Endometrial microvascular endothelial cells (primary cell): ENCODE data around the gene TCHH. TPM values are rescaled to one million over a fixed set of nuclear protein-coding genes. Genes with fewer than 3 reads are reported as not detected.
"Not testable (repeated sequence)": the region's sequence is repeated elsewhere in the genome, so short reads cannot be mapped to it uniquely, and the experiment has no call there.

Experiments used
- in situ Hi-C: cut with HindIII; loops from 2 replicates; pipeline ENCODE4 v1.10.0; 2017; ENCODE audit warnings: low sequenced_read_pairs, low pct_unique_long_range_greater_than_20kb; ENCODE audit errors: inconsistent ontology term
- total RNA-seq: library from RNA; depleted of rRNA; stranded (reverse); fragments of >200 nt; gene quantifications from one replicate; pipeline ENCODE4 v1.2.3, GENCODE V29; 2015; ENCODE audit errors: inconsistent ontology term

TCHH gene
- total RNA-seq, 1 donor from 2014 or later = not detected

- in situ Hi-C loops = not testable (repeated sequence)
Measured at GRCh38 chr1:152080494-152080893, 34.8 kb downstream of the TCHH start.

- in situ Hi-C loops = no loop called here
Measured at GRCh38 chr1:152078831-152079441, 36.3 kb downstream of the TCHH start.

DNA sequence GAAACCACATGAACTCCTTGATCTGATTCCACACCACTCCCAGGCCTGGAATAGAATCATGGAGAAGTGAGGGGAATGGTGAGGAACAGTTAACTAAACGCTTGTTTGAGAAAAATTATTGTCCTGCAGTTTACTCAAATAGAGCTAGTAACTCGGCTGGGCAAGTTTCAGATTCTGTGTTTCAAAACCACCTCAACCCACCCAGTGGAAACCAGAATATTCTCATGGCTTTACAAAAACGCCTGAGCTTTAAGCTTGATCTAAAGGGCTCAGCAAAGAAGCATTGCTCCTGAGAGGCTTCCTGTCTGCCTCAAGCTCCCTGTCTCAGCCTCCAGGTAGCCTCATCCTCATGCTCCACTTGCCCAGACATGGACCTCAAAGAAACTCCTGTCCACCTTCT lies 42.9 kb downstream of the TCHH start:
- in situ Hi-C loops = no loop called here

DNA sequence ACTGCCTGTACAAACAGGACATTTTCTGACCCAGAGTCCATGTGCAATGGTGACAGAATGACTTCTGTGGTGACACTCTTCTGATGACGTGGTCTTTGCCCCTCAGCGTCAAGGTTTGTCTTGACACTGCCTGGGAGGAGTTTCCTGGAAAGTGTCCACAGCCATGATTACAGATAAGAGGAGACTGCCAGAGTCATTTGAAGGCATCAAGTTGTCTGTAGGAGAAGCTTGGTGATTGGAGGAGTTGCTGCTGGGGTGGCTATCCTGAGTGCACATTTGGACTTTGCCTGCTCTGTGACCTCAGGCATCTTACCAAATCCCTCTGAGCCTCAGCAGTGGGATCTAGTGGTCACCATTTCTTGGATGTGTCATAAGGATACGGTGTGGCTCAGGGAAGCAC lies 44.1 kb downstream of the TCHH start:
- in situ Hi-C loops = no loop called here

GRCh38 chr1:152067929-152068328 lies 47.3 kb downstream of the TCHH start:
- in situ Hi-C loops = no loop called here

DNA sequence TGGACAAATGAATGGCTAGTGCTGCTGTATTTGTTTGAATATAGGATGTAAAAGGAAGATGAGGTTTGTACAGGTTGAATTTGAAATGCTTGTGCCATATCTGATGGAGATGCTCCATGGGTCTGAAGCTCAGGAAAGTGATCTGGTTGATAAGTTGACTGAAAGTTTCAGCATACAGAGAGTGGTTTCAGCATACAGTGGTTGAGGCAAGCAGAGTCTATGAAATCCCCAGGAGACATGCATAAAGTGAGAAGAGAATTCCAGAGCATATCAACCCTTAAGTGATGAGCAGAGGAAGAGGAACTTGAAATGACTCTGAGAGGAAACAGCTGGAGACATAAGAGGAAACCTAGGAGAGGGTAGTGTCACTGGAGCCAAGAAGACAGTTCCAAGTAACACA lies 48.1 kb downstream of the TCHH start:
- in situ Hi-C loops = no loop called here

GRCh38 chr1:152061952-152062351 lies 53.3 kb downstream of the TCHH start:
- in situ Hi-C loops = no loop called here

Other genes with a start within 250 kb of the TCHH start
- 18.0 TPM for gene THEM4, start 205.9 kb downstream of the TCHH start, total RNA-seq
- gene S100A10, start 121.6 kb downstream of the TCHH start, total RNA-seq = 167 TPM
- 314 TPM for gene S100A11, start 78.4 kb downstream of the TCHH start, total RNA-seq
- gene TCHHL1, start 26.4 kb downstream of the TCHH start, total RNA-seq = not detected
- not detected for gene RPTN, start 43.8 kb upstream of the TCHH start, total RNA-seq
- not detected for gene HRNR, start 108.7 kb upstream of the TCHH start, total RNA-seq
- gene FLG, start 209.8 kb upstream of the TCHH start, total RNA-seq = not detected
- gene FLG2, start 244.6 kb upstream of the TCHH start, total RNA-seq = not detected